HFF-Myc (cell line): ENCODE data around the gene IBTK.
"Not testable (repeated sequence)": the region's sequence is repeated elsewhere in the genome, so short reads cannot be mapped to it uniquely, and the experiment has no call there.

ENCODE experiments used
- DNase-seq: peaks from one replicate; pipeline ENCODE4 v3.0.0-alpha.2; 2011; ENCODE audit warnings: low read depth; ENCODE audit errors: extremely low read depth
- H3K4me3 ChIP-seq: replicated peaks from 2 replicates; pipeline ENCODE4 v1.5.1; 2011; ENCODE audit warnings: low read depth, mild to moderate bottlenecking, control low read depth, low read length
- TF ChIP-seq, protein P1 (sequence below): IDR thresholded peaks from 2 replicates; pipeline ENCODE4 v1.5.1; 2012; ENCODE audit warnings: mild to moderate bottlenecking, low read depth, low read length, control low read depth; ENCODE audit errors: missing control alignments

The IBTK gene

DNA sequence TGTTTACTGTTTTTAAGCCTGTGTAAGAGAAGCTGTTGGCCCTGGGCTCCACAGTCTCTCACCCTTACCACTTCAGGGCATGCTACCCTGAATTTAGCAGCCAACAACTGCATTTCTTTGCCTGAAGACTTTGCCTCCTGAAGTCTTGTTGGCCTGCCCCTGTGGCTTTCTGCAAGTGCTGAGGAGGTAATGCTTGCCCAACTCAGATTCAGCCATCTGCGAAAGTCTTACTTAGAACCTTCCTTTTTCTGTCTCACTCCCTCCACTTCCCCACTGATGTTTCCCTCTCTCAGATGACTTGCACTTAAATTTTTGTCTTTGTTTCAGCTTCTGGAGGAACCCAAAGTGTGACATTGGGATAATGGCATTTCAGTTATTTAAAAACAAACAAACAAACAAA lies 11.8 kb upstream of the IBTK start:
- no peak for DNase-seq
- TF ChIP-seq, protein P1, sequence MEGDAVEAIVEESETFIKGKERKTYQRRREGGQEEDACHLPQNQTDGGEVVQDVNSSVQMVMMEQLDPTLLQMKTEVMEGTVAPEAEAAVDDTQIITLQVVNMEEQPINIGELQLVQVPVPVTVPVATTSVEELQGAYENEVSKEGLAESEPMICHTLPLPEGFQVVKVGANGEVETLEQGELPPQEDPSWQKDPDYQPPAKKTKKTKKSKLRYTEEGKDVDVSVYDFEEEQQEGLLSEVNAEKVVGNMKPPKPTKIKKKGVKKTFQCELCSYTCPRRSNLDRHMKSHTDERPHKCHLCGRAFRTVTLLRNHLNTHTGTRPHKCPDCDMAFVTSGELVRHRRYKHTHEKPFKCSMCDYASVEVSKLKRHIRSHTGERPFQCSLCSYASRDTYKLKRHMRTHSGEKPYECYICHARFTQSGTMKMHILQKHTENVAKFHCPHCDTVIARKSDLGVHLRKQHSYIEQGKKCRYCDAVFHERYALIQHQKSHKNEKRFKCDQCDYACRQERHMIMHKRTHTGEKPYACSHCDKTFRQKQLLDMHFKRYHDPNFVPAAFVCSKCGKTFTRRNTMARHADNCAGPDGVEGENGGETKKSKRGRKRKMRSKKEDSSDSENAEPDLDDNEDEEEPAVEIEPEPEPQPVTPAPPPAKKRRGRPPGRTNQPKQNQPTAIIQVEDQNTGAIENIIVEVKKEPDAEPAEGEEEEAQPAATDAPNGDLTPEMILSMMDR, result no peak
- no peak overlapping the region for H3K4me3 ChIP-seq

DNA sequence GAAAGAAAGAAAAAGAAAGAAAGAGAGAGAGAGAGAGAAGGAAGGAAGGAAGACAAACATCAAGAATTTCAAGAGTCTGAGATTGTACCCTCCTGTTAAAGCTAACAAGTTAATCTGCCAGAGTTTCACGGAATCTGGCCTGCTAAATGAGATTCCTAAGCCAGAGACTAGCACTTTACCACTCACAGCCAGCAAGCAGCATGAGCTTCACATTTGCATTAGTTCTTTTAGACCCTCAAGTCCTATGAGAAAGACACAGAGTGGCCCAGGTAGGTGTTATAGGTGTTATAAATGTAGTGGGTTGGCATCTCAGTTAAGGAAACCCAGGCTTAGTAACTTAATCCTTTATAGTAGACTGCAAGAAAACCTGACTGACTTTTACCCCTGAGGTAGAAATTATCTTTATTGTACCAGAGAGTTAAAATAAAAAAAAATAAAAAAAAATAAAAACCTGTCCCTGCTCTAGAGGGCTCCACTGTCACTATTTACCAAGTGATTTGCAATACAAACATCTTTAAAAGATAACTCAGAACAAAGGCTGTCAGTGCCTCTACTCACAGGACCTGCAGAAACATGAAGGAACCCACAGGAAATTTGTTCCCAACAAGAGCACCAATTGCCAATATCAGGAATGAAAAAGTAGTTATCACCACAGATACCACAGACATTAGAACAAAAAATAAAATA lies 9.7 kb upstream of the IBTK start:
- no peak for DNase-seq
- no peak overlapping the region for H3K4me3 ChIP-seq
- TF ChIP-seq, protein P1, result no peak

DNA sequence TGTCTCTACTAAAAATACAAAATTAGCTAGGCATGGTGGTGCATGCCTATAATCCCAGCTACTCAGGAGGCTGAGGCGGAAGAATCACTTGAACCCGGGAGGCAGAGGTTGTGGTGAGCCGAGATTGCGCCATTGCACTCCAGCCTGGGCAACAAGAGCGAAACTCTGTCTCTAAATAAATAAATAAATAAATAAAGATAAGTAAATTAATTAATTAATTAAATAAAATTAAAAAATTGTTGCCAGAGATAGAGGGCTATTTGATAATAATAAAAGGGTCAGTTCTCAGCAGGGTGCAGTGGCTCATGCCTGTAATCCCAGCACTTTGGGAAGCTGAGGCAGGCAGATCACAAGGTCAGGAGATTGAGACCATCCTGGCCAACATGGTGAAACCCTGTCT lies 7.2 kb upstream of the IBTK start:
- H3K4me3 ChIP-seq, DNase-seq: not testable (repeated sequence)

DNA sequence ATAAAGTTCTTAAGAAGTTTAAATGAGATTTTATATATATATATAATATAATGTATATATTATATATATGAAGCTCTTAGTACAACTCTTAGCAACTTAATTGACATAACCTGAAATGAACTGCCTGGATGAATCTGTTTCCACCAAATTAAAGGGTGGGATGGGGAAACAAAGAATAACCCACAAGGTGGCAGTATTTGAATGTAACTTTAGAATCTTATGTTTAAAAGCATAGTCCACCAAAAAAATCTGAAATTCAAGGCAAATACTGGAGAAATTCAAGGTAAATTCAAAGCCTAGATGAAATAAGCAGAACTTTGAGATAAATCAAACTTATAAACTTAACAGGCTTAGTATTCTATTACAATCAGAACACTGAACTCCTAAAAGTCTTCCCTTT lies 4.4 kb upstream of the IBTK start:
- no peak for DNase-seq
- TF ChIP-seq, protein P1, result peak; percentile 28
- no peak overlapping the region for H3K4me3 ChIP-seq

DNA sequence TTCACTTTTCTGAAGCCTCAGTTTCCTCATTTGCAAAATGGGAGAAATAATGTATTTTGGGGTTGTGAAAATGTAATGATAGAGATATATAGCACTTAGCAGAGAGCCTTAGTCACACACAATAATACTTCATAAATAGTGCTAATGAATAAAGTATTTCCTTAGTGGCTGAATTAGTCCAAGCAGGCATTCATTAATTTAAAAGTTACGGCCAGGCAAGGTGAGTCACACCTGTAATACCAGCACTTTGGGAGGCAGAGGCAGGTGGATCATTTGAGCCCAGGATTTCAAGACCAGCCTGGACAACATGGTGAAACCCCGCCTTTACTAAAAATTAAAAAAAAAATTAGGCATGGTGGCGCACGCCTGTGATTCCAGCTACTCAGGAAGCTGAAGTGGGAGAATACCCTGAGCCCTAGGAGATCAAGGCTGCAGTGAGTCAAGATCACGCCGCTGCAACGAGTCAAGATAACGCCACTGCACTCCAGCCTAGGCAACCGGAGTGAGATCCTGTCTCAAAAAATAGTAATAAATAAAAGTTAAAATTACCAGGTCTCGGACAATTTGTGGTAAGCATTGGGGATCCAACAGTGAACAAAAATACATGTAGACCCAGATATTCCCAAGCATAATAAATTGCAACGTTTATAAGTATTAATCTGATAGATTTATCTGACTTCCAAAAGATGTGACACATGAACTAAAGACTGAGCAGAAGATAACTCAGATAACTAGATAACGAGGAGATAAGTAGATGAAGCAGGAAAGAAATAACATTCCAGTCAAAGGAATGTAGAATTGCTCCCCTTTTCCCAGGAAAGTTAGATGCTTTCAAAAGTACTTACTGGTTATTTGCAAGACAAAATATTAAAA lies 2.1 kb upstream of the IBTK start:
- H3K4me3 ChIP-seq, result no peak overlapping the region
- TF ChIP-seq, protein P1, result no peak
- DNase-seq, result no peak

DNA sequence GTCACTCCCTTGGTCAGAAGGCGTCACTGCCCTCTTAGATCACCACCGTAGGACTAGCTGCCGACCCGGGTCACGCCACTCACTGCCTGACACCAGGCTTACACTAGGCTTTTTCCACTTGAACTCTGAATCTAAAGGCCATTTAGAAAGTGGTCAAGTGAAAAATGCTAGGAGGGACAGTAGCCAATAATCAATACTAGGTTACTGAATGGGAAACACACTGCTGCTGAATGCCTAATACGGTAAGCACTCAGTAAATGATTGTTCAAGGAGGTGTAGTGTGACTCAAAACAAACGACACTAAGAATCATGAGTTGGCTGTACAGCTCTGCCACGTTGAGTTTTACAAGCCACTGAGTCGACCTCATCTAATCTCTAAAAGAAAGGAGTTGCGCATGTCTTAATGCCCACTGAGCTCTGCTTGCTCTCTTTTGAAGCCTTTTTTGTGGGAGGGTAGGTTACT lies 760 bp upstream of the IBTK start:
- H3K4me3 ChIP-seq, result peak overlapping the region; percentile 64
- no peak for DNase-seq
- TF ChIP-seq, protein P1, result no peak

DNA sequence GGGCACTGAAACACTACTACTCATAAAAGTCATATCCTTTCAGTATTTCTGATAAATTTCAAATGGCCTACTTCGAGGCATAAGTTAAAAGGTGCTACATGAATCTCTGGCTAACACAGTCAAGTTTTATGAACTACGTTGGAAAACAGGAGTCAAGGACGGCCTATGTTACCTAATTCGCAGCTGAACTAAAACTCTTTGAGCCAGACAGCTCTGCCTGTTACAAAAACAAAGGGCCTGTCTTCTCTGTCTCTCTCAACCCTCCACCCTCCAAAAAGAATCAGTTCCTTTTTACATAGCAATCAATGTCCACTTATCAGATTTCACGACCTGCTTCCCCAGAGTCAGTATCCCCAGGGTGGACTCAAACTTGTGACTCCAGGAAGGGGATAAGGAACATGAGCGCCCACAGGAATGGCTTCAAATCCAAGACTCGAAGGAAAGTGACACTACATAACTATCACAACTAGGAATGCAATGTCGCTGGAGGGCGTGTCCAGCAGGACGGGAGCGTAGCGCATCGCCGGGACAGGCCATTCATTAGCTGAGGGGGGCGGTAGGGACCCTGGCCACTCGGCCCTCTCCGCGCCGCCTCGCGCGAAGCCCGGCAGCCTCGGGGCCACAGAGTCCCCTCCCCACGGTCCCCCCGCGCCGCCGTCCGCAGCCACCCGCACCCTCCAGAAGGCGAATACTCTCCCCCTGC lies 591 bp downstream of the IBTK start:
- no peak for DNase-seq
- TF ChIP-seq, protein P1, result no peak
- peak overlapping the region; percentile 64 for H3K4me3 ChIP-seq
